Mucosa of descending colon (tissue), 3 donors: ENCODE measurements around the gene PGGT1B. TPM values are rescaled to one million over a fixed set of nuclear protein-coding genes. Genes with fewer than 3 reads are reported as not detected.

Experiments used
- ATAC-seq: fragments of 200-7000 bp; cut with Tn5 transposase; one replicate; pipeline ENCODE4 v1.9.1; 2020; ENCODE audit warnings: mild to moderate bottlenecking, moderate library complexity
- DNase-seq, 3 donors: peaks; one replicate each; pipeline ENCODE4 v3.0.0-alpha.2; 2020
- H3K36me3 ChIP-seq: fragments of 200-600 bp; one replicate; pipeline ENCODE4 v1.8.0; 2021; ENCODE audit warnings: low read depth, mild to moderate bottlenecking
- H3K4me1 ChIP-seq: fragments of 200-600 bp; one replicate; pipeline ENCODE4 v1.8.0; 2021; ENCODE audit warnings: low read depth, mild to moderate bottlenecking
- H3K4me3 ChIP-seq: fragments of 200-600 bp; one replicate; pipeline ENCODE4 v1.8.0; 2021; ENCODE audit warnings: mild to moderate bottlenecking
- H3K9me3 ChIP-seq: fragments of 200-600 bp; one replicate; pipeline ENCODE4 v1.8.0; 2021; ENCODE audit warnings: mild to moderate bottlenecking
- intact Hi-C, 2 donors: fragments of 100-400 bp; cut with DNase I in 1 of 2; cut with micrococcal nuclease in 1 of 2; formaldehyde crosslinking; loops; one replicate each; pipeline versions ENCODE4 v1.11.0 to v1.11.1; 2022; cut with DNase I, micrococcal nuclease
- total RNA-seq, 3 donors: library from RNA; stranded (reverse); fragmentation: NEBNext Ultra II Directional in 2 of 3; extraction: Animal tissue kit (Norgen Biotek cat#: 25700) in 2 of 3; gene quantifications; one replicate each; pipeline versions ENCODE4 v1.2.1 to v1.2.4, GENCODE V29; 2021 to 2023
- TF ChIP-seq, protein P1 (sequence below): fragments of 200-600 bp; IDR thresholded peaks from one replicate; pipeline ENCODE4 v1.8.0; 2022; ENCODE audit warnings: antibody characterized with exemption, mild to moderate bottlenecking
- donor health status: DM: no; HTN: no; CAD: no; lungs with moderate emphysema.
- donor health status: DM: no; HTN: no; CAD: no.
- donor health status: DM: no; HTN: yes; CAD: no.

The PGGT1B gene
- total RNA-seq, 3 donors from 2014 or later = 62.1 to 75.8 (median 72.6) TPM

DNA sequence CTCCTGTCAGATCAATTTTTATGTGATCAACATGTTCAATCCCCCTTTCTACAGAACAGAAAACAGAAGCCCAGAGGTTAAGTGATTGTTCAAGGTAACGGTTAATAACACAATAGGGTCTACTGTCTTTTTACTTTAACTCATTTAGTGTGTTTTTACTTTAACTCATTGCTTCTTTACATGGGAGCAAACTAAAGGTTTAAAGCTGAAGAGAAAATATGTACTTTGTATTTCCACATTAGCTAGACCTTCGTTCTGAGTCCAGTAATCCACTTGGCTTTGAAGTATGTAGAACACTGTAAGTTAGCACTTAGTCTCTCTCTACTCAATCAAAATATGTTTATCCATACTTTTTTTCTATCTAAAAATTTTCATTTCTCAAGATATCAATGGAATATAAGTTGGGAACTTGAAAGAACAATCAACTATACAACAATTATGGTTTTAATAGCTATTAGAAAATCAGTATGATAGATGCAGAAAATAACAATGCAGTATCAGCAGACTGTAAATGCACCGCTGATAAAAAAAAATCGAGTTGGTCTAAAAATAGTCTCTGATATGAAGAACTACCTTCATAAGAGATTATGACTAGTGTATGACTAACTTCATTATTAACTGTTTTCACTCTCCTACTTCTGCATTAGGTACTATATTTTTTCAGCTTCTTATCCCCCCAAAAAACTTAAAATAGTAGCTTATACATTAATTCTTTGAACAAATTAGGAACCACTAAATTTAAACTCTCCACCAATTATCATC is 20.6 kb downstream of the PGGT1B start:
- Histone ChIP-seq H3K4me1 (no peaks in the 10 kb centered on the region), H3K9me3 (no peaks in the 10 kb centered on the region), H3K36me3 (no peaks in the 10 kb centered on the region), H3K4me3 (no peak overlapping the region)
- ATAC-seq (no peak), DNase-seq (no peak)
- intact Hi-C loops = no loop called here
- TF ChIP-seq, protein P1, sequence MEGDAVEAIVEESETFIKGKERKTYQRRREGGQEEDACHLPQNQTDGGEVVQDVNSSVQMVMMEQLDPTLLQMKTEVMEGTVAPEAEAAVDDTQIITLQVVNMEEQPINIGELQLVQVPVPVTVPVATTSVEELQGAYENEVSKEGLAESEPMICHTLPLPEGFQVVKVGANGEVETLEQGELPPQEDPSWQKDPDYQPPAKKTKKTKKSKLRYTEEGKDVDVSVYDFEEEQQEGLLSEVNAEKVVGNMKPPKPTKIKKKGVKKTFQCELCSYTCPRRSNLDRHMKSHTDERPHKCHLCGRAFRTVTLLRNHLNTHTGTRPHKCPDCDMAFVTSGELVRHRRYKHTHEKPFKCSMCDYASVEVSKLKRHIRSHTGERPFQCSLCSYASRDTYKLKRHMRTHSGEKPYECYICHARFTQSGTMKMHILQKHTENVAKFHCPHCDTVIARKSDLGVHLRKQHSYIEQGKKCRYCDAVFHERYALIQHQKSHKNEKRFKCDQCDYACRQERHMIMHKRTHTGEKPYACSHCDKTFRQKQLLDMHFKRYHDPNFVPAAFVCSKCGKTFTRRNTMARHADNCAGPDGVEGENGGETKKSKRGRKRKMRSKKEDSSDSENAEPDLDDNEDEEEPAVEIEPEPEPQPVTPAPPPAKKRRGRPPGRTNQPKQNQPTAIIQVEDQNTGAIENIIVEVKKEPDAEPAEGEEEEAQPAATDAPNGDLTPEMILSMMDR = no peak

DNA sequence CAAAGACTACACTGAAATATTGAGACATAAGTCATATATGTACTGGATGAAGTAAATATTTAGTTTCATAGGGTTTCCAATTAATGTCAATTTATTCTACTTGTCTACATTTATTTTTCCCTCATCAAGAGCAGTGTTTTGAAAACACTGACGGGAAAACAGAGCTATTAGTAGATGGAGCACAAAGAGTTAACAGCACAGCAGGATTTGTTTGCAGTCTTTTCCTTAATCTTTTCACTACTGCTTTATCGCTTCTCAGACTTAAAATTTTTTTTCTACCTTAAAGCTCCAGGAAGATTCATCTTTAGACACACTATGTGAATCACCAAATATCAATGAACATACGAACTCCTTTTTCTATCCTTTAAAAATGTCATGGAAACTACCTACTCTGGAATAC is 25.6 kb downstream of the PGGT1B start:
- TF ChIP-seq, protein P1 = no peak
- no peaks in the 10 kb centered on the region for H3K36me3 ChIP-seq
- intact Hi-C loops = no loop called here
- no peak for ATAC-seq
- H3K4me3 ChIP-seq = no peak overlapping the region
- H3K9me3 ChIP-seq = no peaks in the 10 kb centered on the region
- no peak for DNase-seq
- H3K4me1 ChIP-seq = no peaks in the 10 kb centered on the region

DNA sequence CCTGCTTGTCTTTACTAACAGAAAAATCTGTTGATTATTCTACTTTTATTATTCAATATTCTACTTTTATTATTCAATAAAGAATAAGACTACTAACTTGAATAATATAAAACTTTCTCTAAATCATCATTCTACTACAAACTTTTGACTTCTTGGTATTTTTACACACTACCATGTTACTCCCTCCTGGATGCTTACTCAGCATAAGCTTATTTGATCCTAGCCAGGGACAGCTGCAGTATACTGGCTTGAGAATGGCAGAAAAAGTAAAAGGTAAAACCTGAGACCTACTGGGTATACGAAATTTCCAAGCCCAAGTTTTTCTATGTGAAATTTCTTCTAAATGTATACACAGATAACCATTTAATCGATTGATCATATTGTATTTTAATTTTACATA is 26.1 kb downstream of the PGGT1B start:
- no peaks in the 10 kb centered on the region for H3K36me3 ChIP-seq
- H3K9me3 ChIP-seq = no peaks in the 10 kb centered on the region
- intact Hi-C loops = no loop called here
- DNase-seq (no peak), ATAC-seq (no peak)
- no peaks in the 10 kb centered on the region for H3K4me1 ChIP-seq
- no peak overlapping the region for H3K4me3 ChIP-seq
- TF ChIP-seq, protein P1 = no peak

DNA sequence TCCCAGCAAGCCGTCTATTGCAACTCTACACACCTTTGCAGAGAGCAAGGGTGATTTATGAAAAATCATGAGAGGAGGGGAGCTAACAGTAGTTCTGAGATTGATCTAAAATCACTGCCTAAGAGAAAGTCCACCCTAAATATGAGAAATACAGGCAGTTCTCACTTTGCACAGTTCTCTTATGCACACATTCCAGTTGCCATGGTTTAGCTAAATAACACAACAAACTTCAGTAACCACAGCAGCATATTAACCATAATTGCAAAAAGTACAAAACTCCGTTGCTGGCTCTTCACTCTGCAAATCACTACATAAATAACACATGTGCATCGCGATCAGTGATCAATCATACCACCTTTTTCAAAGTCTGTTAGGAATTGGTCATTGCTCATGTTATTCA is 31.1 kb downstream of the PGGT1B start:
- no peaks in the 10 kb centered on the region for H3K4me1 ChIP-seq
- intact Hi-C loops = no loop called here
- ATAC-seq (no peak), DNase-seq (no peak)
- no peaks in the 10 kb centered on the region for H3K9me3 ChIP-seq
- TF ChIP-seq, protein P1 = no peak
- no peaks in the 10 kb centered on the region for H3K36me3 ChIP-seq
- H3K4me3 ChIP-seq = no peak overlapping the region

DNA sequence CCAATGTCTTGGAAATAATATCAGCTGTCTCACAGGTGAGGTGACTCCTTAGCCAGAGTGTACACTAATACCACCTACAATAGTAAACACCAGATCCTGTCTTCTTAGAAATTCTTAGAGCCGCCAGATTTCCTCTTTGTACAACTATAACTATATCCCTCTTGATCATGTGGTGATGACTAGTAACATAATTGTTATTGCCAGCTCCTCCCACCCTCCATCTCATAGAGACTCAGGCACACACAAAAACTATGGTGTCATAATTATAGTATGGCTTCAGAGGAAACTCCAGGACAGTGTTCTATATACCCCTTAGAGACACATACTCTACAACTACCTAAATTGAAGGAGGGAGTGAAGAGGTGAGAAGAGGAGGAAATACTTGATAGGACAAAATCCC is 33.1 kb downstream of the PGGT1B start:
- ATAC-seq = no peak
- Histone ChIP-seq H3K4me3 (no peak overlapping the region), H3K36me3 (no peaks in the 10 kb centered on the region), H3K4me1 (no peaks in the 10 kb centered on the region), H3K9me3 (no peaks in the 10 kb centered on the region)
- no peak for DNase-seq
- TF ChIP-seq, protein P1 = no peak
- intact Hi-C loops = no loop called here

DNA sequence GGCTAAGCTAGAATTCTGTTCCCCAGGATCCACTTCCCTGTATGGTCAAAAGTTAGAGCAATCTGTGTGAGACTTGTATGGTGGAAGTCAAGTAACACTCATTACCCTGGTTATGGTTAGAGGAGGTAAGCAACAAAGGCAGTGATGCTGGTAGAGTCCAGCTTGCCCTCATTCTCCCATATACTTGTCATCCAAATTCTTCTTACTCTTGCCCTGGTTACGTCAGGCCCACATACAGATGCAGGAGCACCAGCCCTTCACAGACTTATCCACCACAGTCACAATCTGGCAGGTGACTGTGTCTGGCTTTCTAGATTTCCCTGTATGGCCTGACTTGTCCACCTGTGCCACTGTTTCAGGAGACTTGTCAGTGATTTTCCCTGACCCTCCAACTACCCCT is 35.4 kb downstream of the PGGT1B start:
- Histone ChIP-seq H3K4me1 (no peaks in the 10 kb centered on the region), H3K36me3 (no peaks in the 10 kb centered on the region), H3K4me3 (no peak overlapping the region), H3K9me3 (no peaks in the 10 kb centered on the region)
- DNase-seq (no peak), ATAC-seq (no peak)
- intact Hi-C loops = no loop called here
- TF ChIP-seq, protein P1 = no peak
